Cerebellar cortex (tissue), 1 donor: ENCODE measurements around the gene AGPAT3.

Experiments
- DNase-seq: peaks from one replicate; pipeline ENCODE4 v3.0.0-alpha.2; 2015; ENCODE audit warnings: low spot score

The AGPAT3 gene

GRCh38 chr21:44000360-44000759 lies 135.3 kb downstream of the AGPAT3 start:
- DNase-seq: peak; percentile 25

GRCh38 chr21:44002511-44002910 lies 137.5 kb downstream of the AGPAT3 start:
- DNase-seq: no peak

DNA sequence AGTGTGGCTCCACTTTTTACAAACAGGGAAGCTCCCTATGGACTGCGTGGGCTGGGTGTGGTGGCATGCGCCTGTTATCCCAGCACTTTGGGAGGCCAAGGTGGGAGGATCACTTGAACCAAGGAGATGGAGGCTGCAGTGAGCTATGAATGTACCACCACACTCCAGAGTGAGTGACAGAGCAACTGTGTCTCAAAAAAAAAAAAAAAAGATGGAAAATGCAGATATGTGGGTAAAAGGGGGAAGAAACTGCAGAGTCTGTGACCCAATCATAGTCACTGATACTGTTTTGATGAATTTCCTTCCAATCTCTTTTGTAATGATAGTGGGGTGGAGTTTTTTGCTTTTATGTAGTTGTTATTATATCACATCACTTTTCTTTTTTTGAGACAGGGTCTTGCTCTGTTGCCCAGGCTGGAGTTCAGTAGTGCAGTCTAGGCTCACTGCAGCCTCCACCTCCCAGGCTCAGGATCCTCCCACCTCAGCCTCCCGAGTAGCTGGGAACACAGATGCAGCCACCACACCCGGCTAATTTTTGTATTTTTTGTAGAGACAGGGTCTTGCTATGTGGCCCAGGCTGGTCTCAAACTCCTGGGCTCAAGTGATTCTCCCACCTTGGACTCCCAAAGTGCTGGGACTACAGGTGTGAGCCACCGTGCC lies 138.4 kb downstream of the AGPAT3 start:
- no peak for DNase-seq

DNA sequence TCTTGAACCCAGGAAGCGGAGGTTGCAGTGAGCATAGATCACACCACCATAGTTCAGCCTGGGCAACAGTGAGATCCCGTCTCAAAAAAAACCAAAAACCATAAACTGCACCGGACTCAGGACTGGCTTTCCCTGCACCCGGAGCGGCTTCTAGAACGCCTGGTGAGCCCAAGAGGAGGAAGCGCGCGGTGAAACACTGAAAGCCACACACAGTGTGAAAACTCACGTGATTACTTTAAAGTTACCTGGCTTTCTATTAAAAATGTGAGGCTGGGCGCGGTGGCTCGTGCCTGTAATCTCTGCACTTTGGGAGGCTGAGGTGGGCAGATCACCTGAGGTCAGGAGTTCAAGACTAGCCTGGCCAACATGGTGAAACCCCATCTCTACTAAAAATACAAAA lies 140.0 kb downstream of the AGPAT3 start:
- no peak for DNase-seq

DNA sequence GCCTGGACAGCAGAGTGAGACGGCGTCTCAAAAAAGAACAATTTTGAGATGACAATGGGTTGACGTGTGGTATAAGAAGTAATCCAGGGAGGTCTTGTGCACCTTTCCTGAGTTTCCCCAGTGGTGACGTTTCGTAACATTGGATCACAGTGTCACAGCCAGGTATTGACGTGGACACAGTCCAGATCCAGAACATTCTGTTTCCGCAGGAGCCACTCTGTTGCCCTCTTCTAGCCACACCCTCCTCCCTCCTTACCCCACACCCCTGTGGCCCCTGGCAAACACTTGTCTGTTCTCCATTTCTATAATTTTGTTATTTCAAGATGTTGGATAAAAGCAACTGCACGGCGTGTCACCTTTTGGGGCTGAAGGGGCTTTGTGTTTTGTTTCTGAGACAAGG lies 140.6 kb downstream of the AGPAT3 start:
- DNase-seq: no peak

DNA sequence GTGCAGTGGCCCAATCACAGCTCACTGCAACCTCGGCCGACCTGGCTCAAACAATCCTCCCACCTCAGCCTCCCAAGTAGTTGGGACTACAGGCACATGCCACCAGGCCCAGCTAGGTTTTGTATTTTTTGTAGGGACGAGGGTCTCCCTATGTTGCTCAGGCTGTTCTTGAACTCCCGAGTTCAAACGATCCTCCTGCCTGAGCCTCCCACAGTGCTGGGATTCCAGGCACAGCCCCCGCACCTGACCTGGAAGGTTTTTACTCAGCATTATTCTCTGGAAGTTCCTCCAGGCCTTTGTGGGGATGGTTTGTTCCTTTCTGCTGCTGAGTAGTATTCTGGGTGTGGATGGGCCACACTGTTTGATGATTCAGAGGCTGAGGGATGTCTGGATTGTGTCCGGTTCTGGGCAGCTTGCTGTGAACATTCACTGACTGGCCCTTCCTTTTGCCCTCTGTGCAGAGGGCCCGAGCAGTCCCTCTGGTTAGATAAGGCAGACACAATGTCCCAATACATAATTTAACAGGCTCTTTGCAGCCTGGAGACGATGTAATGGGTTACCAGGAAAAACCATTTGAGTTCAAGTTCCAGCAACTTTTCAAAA lies 141.1 kb downstream of the AGPAT3 start:
- no peak for DNase-seq

GRCh38 chr21:44006656-44007055 lies 141.6 kb downstream of the AGPAT3 start:
- DNase-seq: no peak

DNA sequence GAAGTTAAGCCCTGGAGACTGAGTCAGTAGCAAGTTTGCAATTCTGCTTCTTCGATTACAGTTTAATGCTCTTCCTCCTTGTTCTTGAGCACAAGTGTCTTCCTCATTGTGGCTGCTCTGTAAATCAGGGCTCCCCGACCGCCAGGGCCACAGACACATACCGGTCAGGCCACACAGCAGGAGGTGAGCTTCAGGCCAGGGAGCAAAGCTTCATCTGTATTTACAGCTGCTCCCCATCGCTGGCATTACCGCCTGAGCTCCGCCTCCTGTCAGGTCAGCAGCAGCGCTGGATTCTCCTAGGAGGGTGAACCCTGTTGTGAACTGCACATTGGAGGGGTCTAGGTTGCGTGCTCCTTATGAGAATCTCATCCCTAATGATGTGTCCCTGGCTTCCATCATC lies 145.4 kb downstream of the AGPAT3 start:
- DNase-seq: no peak

DNA sequence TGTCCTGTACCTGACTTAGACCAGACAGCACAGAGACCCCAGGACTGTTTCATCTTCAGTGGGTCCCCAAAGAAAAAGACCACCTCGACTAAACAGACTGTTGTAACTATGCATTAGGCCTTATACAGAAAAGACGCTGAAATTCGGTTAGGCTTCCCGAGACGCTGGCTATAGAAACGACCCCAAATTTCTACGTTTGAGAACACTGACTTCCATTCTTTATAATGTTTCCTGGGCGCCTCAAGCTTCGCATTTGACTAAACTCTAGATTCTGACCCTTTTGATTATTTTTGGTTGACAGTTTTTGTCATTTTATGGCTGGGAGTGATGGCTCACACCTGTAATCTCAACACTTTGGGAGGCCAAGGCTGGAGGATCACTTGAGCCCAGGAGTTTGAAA lies 146.1 kb downstream of the AGPAT3 start:
- DNase-seq: no peak

DNA sequence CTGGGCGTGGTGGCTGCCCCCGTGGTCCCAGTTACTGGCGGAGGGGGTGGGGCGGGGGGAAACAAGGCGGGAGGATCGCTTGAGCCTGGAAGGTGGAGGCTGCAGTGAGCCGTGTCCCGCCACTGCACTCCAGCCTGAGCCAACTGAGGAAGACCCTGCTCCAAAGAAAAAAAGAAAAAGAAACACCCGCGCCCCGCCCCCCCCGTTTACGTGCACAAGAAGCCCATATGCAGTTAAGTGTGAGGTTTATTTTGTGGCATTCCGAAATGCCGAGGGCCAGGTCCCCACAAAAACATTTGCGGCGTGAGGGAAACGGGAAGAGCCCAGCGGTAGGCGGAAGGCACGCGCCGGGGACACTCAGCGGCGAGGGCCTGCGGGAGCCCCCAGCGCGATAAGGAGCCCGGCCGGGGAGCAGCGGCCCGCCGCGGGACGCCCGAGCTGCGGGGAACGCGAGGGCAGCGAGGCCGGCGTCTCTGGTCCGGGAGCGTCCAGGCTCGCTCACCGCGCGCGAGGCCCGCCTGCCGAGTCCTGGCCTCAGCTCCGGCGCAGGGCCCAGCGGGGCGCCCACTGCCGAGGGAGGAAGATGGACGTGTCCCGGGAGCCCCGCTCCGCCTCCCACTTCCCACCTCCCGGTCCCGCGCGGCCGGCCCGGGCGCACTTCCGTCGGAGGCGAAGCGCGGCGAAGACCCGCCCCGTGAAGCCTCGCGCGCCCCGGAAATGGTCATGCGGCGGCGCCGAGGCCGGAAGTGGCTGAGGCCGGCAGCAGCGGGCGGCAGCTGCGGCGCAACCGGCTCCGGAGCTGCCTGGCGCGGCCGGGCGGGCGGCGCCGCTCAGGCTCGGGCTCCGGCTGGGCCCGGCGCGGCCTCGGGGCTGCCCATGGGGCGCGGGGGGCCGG lies 146.8 kb downstream of the AGPAT3 start, which contains the start of gene TRAPPC10:
TSS of gene TRAPPC10 (plus strand) at position 731 of the 895 bp plus-strand sequence. CDS start 185 bp downstream, outside the sequence.
- peak; percentile 74 for DNase-seq

GRCh38 chr21:44012474-44013379 lies 147.7 kb downstream of the AGPAT3 start:
- DNase-seq: peak; percentile 12

GRCh38 chr21:44013380-44014088 lies 148.5 kb downstream of the AGPAT3 start:
- DNase-seq: peak; percentile 15

- no peak for DNase-seq
Observed at GRCh38 chr21:44017601-44018000, 152.6 kb downstream of the AGPAT3 start.

GRCh38 chr21:44018127-44018526 lies 153.1 kb downstream of the AGPAT3 start:
- no peak for DNase-seq

DNA sequence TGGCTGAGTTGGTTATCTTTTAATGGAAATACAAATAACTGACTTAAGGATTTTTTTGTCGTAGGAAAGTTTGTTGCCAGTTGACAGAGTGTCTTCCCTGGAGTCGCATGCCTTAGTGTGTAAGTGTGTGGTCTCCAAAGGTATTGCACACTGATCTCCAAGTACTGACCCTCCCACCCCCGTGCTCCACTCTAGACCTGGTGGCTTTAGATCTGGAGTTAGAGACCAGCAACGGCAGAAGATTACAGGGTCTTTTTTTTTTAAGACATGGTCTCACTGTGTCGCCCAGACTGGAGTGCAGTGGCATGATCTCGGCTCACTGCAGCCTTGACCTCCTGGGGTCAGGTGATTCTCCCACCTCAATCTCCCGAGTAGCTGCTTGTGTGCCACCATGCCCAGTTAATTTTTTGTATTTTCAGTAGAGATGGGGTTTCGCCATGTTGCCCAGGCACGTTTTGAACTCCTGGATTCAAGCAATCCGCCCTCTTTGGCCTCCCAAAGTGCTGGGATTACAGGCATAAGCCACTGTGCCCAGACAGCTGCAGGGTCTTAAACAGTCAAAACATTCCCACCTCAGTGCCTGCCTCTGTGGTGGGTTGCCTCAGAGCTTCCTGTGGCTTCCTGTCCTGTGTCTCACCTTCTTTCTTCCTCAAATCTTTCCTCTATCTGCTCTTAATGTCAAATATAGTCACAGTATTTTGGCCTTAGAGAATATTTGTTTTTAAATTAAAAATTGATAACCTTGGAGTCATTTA lies 154.0 kb downstream of the AGPAT3 start:
- no peak for DNase-seq

DNA sequence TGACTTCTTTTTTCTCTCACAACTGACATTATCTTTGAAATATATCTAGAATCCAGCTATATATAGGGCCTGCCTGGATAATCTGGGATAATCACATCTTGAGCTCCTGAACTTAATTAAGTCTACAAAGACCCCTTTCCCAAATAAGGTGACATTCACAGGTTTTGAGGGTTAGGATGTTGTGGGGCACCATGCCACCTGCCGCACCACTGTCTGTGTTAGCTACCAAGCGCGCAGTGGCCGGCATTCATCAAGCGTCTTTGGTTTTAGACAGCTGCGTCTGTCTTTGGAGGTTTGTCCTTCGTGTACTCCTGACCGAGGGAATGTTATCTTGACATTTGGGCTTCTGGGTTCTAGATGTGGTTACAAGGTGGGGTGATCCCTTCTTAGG lies 154.5 kb downstream of the AGPAT3 start:
- no peak for DNase-seq

DNA sequence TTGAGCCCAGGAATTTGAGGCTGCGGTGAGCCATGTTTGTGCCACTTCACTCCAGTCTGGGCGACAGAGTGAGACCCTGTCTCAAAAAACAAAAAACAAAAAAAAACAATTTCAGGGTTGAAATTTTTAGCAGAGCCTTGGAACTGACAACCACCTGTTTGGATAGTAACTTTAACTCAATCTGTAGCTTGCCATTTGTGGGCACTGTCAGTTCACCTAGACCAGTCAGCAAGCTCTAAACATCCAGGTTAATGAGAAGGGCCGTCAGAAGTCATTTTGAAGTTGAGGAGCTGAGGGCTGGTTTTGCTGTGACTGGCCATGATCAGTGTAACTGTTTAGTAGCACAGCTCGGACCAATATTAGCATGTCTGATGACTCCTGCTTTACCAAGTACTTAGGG lies 155.5 kb downstream of the AGPAT3 start:
- DNase-seq: peak; percentile 42

- no peak for DNase-seq
Observed at GRCh38 chr21:44021064-44021463, 156.0 kb downstream of the AGPAT3 start.

DNA sequence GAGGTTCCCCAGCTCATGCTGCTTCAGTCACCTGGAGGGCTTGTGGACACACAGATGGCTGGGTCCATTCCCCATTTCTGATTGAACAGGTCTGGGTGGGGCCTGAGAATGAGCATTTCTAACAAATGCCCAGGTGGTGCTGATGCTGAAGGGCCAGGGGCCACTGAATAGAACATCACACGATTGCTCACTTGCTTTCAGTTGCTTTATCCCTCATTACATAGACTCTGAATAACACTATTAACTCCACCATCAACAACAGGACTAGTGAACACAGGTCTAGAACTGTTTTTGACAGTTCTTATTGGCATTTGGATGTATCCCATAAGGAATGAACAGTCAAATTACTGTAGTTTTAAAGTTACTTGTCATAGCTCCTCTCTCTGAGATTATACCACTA lies 159.2 kb downstream of the AGPAT3 start:
- DNase-seq: no peak

DNA sequence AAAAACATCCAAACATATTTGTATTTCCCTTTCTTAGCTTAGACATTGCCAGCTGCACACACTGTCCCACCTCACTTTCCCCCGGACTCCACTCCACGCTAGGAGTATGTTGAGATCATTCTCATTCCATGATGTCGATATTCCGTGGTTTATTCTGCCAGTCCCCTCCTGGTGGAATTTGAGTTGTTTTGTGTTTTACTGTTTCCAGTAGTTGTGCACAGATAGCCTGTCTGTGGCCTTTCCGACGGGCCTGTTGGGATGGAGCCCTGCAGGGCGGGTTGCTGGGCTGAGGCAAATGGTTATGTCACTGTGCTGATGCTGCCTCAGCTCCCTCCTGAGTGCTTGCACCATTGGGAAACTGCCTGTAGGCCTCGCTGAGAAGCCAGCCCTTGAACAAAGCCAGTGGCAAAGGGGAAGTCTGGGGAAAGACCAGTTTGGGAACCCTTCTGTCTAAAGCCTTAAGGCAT lies 159.9 kb downstream of the AGPAT3 start:
- DNase-seq: no peak
